ENCODE results near the gene SAA1. TPM values are rescaled to one million over a fixed set of nuclear protein-coding genes. Genes with fewer than 3 reads are reported as not detected.
"Not testable (repeated sequence)": the region's sequence is repeated elsewhere in the genome, so short reads cannot be mapped to it uniquely, and the experiment has no call there.

SAA1 gene
- total and polyA plus RNA-seq, 2 experiments from 2014 or later = not detected

DNA sequence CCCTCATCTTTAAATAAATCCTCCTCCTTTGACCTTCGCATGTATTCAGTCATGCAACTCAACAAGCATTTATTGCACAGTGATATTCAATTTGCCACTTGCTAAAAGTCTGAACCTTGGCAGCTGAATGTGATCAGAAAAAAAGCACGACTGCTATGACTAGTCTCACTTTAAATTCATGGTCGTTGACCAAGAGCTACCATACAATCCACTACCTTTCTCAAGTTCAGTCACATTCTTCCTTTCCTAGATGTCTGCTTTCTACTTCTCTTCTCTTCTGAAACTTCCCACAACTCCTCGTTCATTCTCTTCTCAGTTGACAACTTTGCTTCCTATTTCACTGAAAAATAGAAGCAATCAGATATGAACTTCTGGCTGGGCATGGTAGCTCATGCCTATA, 2.0 kb upstream of the SAA1 start:
- Histone ChIP-seq H3K4me2 (ENCODE audit: unreplicated experiment) (no peak overlapping the region), H3K9me2 (ENCODE audit: insufficient read depth) (no peaks in the 10 kb centered on the region), H3K4me3 (no peak overlapping the region), H3K27ac (no peak overlapping the region), H3K36me3 (ENCODE audit: low read depth) (no peaks in the 10 kb centered on the region), H3K9me3 (ENCODE audit: low read depth) (no peaks in the 10 kb centered on the region), H4K20me1 (ENCODE audit: insufficient read depth) (no peaks in the 10 kb centered on the region), H3K9ac (no peak overlapping the region), H3K27me3 (replicated peaks; ENCODE audit: insufficient read depth) (peaks cover 6% of the 10 kb centered on the region), H3F3A (ENCODE audit: insufficient read depth) (no peaks in the 10 kb centered on the region), H3K79me2 (ENCODE audit: insufficient read depth) (no peaks in the 10 kb centered on the region), H2AFZ (no peak overlapping the region), H3K4me1 (ENCODE audit: insufficient read depth) (no peaks in the 10 kb centered on the region)
- WGBS, 2 experiments (ENCODE audit: low coverage in 1 of 2, low lambda C conversion rate in 2 of 2, missing lambda C conversion rate in 2 of 2) = 33 to 40% methylated on average over 4 of the region's 4 CpGs
- DNase-seq = no peak
- TF ChIP-seq EZH2 (IDR thresholded peaks at IDR 0.05; ENCODE audit: insufficient read depth, poor library complexity, severe bottlenecking) (no peak), EZH2phosphoT487 (IDR thresholded peaks at IDR 0.05; ENCODE audit: insufficient read depth, low read depth) (no peak)
- in situ Hi-C loops (cut with MboI) = no loop called here

- TF ChIP-seq EZH2phosphoT487 (IDR thresholded peaks at IDR 0.05; ENCODE audit: insufficient read depth, low read depth) (no peak), EZH2 (IDR thresholded peaks at IDR 0.05; ENCODE audit: insufficient read depth, poor library complexity, severe bottlenecking) (no peak)
- no peaks in the 10 kb centered on the region; the same call in 1 of the 2 replicates for H3K27me3 ChIP-seq (replicated peaks; ENCODE audit: insufficient read depth)
- WGBS, 2 experiments (ENCODE audit: low coverage in 1 of 2, low lambda C conversion rate in 2 of 2, missing lambda C conversion rate in 2 of 2) = 67 to 69% methylated on average over 1 of the region's 1 CpG
- no peaks in the 10 kb centered on the region for H3K79me2 ChIP-seq (ENCODE audit: insufficient read depth)
- H3K9ac ChIP-seq = no peak overlapping the region
- H3K4me2 ChIP-seq (ENCODE audit: unreplicated experiment) = no peak overlapping the region
- no peak overlapping the region for H3K4me3 ChIP-seq
- no peaks in the 10 kb centered on the region for H3K4me1 ChIP-seq (ENCODE audit: insufficient read depth)
- H3K36me3 ChIP-seq (ENCODE audit: low read depth) = no peaks in the 10 kb centered on the region
- no peak overlapping the region for H2AFZ ChIP-seq
- H3K9me2 ChIP-seq (ENCODE audit: insufficient read depth) = no peaks in the 10 kb centered on the region
- no peak for DNase-seq
- no peak overlapping the region for H3K27ac ChIP-seq
- H3K9me3 ChIP-seq (ENCODE audit: low read depth) = no peaks in the 10 kb centered on the region
- H4K20me1 ChIP-seq (ENCODE audit: insufficient read depth) = no peaks in the 10 kb centered on the region
- H3F3A ChIP-seq (ENCODE audit: insufficient read depth) = no peaks in the 10 kb centered on the region
- in situ Hi-C loops (cut with MboI) = no loop called here
Observed at GRCh38 chr11:18264677-18265555, 1.1 kb upstream of the SAA1 start.

DNA sequence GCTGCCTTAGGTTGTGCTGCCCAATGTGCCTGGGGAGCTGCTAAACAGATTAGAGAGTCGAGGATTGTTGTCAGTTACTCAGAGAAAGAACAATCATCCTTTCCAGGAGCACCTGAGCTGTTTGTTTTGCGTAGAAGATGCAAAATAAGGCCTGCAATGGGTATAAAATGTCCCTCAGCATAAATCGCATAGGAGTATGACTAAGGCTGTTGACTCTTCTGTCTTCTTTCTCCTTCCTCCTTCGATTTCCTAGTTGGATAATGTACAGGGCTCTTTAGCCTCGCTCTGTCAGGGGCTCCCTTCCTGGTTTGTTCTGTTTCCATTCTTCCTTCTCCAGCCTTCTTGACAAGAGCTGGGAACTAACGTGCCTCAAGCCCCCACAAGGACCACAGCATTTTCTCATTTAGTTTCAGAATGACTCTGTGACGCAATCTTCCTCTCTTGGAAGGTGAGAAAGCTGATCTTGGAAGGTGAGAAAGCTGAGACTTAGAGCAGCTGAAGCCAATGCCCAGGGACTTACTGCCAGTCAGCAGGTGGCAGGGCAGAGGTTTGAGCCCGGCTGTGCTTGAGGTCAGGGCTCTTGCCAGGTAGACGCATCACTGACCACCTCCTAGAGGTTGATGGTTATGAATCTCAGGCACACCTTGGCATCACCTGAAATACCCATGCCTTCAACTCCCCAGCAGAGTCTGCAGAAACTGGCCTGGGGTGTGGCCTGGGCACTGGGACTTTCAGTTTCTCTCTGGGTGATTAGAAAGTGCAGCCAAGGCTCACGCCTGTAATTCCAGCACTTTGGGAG, 1.5 kb downstream of the SAA1 start:
- H4K20me1 ChIP-seq (ENCODE audit: insufficient read depth); H3K9me3 ChIP-seq (ENCODE audit: low read depth); H3K36me3 ChIP-seq (ENCODE audit: low read depth); H2AFZ ChIP-seq; H3F3A ChIP-seq (ENCODE audit: insufficient read depth); H3K9me2 ChIP-seq (ENCODE audit: insufficient read depth); H3K9ac ChIP-seq; H3K79me2 ChIP-seq (ENCODE audit: insufficient read depth); H3K4me3 ChIP-seq; H3K4me2 ChIP-seq (ENCODE audit: unreplicated experiment); in situ Hi-C loops (cut with MboI); DNase-seq; H3K4me1 ChIP-seq (ENCODE audit: insufficient read depth); H3K27me3 ChIP-seq (replicated peaks; ENCODE audit: insufficient read depth); H3K27ac ChIP-seq: not testable (repeated sequence)
- WGBS, 2 experiments (ENCODE audit: low coverage in 1 of 2, low lambda C conversion rate in 2 of 2, missing lambda C conversion rate in 2 of 2) = 55 to 58% methylated on average over 2 to 6 of the region's 10 CpGs

DNA sequence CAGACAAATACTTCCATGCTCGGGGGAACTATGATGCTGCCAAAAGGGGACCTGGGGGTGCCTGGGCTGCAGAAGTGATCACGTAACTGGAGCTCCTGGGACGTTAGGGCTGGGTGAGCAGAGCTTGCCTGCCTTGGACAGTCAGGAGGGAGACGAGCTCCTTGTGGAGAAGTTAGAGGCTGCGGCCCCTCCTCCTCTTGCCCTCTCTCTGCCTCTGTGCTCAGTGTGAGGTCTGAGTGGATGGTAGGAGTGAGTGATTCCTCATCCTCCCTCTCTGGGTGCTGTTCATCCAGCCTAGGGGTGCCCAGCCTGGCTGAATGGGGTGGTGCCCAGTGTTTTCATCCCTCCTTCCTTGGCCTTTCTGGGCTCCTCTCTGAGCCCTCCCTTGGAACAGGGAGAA, 3.2 kb downstream of the SAA1 start:
- H3K36me3 ChIP-seq (ENCODE audit: low read depth); H4K20me1 ChIP-seq (ENCODE audit: insufficient read depth); H3K4me1 ChIP-seq (ENCODE audit: insufficient read depth); H3K27ac ChIP-seq; H3K9me2 ChIP-seq (ENCODE audit: insufficient read depth); H2AFZ ChIP-seq; H3K4me3 ChIP-seq; H3F3A ChIP-seq (ENCODE audit: insufficient read depth); H3K9ac ChIP-seq; H3K27me3 ChIP-seq (replicated peaks; ENCODE audit: insufficient read depth); H3K79me2 ChIP-seq (ENCODE audit: insufficient read depth); H3K9me3 ChIP-seq (ENCODE audit: low read depth); in situ Hi-C loops (cut with MboI); H3K4me2 ChIP-seq (ENCODE audit: unreplicated experiment): not testable (repeated sequence)
- 50% methylated on average over 1 of the region's 5 CpGs; no CpG with 5 or more reads in 1 of the 2 experiments for WGBS, 2 experiments (ENCODE audit: low coverage in 1 of 2, low lambda C conversion rate in 2 of 2, missing lambda C conversion rate in 2 of 2)
- peak; percentile 8 for DNase-seq

Measured in GM23248 (cell line).